Measurements from ENCODE around the gene SNTG2. TPM values are rescaled to one million over a fixed set of nuclear protein-coding genes. Genes with fewer than 3 reads are reported as not detected.

Gene SNTG2
- total RNA-seq, 1 donor from 2014 or later: 23.2 TPM

DNA sequence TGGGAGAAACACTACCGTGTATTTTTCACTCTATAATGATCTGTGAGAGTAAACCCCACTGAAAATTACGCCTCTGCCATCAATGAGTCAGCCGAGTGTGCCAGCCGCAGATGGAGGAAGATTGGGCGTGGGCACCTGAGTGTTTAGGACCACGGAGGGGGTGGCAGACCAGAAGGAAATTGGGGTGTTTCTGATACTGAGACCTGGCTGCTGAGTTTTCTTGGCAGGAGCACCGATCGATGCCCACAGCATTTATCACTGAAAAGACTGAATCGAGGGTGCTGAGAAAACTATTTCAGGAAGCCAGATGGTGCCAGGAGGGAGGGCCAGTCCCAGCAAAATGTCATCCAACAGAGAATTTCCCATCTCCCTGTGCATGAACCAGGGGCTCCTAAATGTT, 370.7 kb downstream of the SNTG2 start:
- TF ChIP-seq, protein P1, sequence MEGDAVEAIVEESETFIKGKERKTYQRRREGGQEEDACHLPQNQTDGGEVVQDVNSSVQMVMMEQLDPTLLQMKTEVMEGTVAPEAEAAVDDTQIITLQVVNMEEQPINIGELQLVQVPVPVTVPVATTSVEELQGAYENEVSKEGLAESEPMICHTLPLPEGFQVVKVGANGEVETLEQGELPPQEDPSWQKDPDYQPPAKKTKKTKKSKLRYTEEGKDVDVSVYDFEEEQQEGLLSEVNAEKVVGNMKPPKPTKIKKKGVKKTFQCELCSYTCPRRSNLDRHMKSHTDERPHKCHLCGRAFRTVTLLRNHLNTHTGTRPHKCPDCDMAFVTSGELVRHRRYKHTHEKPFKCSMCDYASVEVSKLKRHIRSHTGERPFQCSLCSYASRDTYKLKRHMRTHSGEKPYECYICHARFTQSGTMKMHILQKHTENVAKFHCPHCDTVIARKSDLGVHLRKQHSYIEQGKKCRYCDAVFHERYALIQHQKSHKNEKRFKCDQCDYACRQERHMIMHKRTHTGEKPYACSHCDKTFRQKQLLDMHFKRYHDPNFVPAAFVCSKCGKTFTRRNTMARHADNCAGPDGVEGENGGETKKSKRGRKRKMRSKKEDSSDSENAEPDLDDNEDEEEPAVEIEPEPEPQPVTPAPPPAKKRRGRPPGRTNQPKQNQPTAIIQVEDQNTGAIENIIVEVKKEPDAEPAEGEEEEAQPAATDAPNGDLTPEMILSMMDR (IDR thresholded peaks at IDR 0.05; ENCODE audit: unreplicated experiment): no peak
- H3K4me3 Mint-ChIP-seq (ENCODE audit: unreplicated experiment): no peak overlapping the region
- peaks cover 4% of the 10 kb centered on the region for H3K36me3 Mint-ChIP-seq (ENCODE audit: low read depth, unreplicated experiment)
- DNase-seq (ENCODE audit: low spot score): no peak
- no peak overlapping the region for H3K27ac Mint-ChIP-seq (ENCODE audit: unreplicated experiment)
- peaks cover 2% of the 10 kb centered on the region for H3K27me3 Mint-ChIP-seq (ENCODE audit: unreplicated experiment)
- peaks cover under 1% of the 10 kb centered on the region for H3K4me1 Mint-ChIP-seq (ENCODE audit: unreplicated experiment)
- H3K9me3 Mint-ChIP-seq (ENCODE audit: unreplicated experiment): no peaks in the 10 kb centered on the region

DNA sequence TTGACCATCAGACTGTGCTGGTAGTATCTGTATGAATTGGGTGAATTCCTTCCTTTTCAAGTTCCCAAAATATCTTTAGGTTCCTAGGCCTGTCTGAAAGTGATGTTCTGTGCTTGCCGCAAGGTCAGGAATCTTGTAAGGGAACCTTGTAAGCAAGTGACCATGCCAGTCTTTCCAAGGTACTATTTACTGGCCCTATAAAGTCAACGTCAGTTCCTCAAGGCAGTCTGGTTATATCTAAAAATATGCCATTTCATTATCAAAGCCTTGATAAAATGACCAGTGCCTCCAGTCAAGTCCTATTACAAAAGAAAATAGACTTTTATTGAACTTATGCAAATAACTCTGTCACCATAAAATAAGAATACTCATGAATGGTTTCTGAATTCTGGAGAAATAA, 374.2 kb downstream of the SNTG2 start:
- peaks cover 4% of the 10 kb centered on the region for H3K36me3 Mint-ChIP-seq (ENCODE audit: low read depth, unreplicated experiment)
- H3K27ac Mint-ChIP-seq (ENCODE audit: unreplicated experiment): no peak overlapping the region
- no peak for DNase-seq (ENCODE audit: low spot score)
- no peak overlapping the region for H3K4me3 Mint-ChIP-seq (ENCODE audit: unreplicated experiment)
- H3K4me1 Mint-ChIP-seq (ENCODE audit: unreplicated experiment): peaks cover 12% of the 10 kb centered on the region
- H3K27me3 Mint-ChIP-seq (ENCODE audit: unreplicated experiment): peaks cover 2% of the 10 kb centered on the region
- TF ChIP-seq, protein P1 (IDR thresholded peaks at IDR 0.05; ENCODE audit: unreplicated experiment): no peak
- no peaks in the 10 kb centered on the region for H3K9me3 Mint-ChIP-seq (ENCODE audit: unreplicated experiment)

DNA sequence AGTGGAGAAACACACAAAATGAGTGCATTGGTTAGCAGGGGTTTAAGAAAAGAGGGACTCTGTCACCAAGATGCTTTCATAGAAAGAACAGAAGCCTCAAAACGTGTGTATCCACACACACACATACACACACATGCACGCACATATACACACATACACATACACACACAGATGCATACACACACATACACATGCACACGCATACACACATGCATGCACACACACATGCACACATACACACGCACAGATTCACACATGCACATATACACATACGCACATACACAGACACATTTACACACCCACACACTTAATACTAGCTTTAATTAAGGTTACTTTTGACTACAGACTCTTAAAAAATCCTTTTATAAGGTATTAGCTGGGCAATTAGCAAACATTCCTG, 378.0 kb downstream of the SNTG2 start:
- Mint-ChIP-seq H3K27me3 (ENCODE audit: unreplicated experiment) (peaks cover 1% of the 10 kb centered on the region), H3K9me3 (ENCODE audit: unreplicated experiment) (no peaks in the 10 kb centered on the region), H3K4me1 (ENCODE audit: unreplicated experiment) (peaks cover 13% of the 10 kb centered on the region), H3K27ac (ENCODE audit: unreplicated experiment) (no peak overlapping the region), H3K36me3 (ENCODE audit: low read depth, unreplicated experiment) (no peaks in the 10 kb centered on the region), H3K4me3 (ENCODE audit: unreplicated experiment) (no peak overlapping the region)
- no peak for DNase-seq (ENCODE audit: low spot score)
- TF ChIP-seq, protein P1 (IDR thresholded peaks at IDR 0.05; ENCODE audit: unreplicated experiment): no peak

DNA sequence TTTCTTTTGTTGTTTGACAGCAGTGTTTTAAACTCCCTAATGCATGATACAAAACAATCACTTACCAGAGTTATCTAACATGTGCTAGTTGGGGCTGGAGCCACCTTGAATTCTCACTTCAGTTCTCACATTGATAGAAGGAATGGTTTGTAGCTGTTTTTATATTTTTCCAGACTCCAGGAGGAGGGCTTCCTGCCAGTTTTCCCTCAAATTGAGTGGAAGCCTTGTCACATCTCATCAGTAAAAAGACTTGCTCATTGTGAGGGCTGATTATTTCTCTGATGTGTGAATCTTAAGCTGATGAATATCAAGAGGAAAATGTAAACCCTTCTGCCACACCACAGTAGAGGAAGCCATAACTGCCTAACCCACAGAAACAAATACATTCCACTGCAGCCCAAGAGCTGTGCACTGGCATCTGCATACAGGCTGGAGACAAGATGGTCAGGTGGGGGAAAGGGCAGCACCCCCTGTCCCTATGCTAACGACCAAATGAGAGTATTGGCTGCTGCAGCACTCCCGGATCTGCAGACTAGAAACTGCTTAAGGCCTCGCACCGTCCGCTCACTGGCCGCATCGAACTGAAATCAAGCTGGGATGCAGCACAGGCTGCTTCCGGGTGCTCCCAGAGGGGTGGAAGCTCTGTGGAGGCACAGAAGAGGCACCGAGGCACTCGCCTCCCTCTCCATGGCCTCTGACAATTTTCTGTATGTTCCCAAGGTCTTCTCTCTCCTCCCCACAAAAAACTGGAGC, 388.9 kb downstream of the SNTG2 start:
- Mint-ChIP-seq H3K36me3 (ENCODE audit: low read depth, unreplicated experiment) (no peaks in the 10 kb centered on the region), H3K9me3 (ENCODE audit: unreplicated experiment) (no peaks in the 10 kb centered on the region), H3K27ac (ENCODE audit: unreplicated experiment) (no peak overlapping the region), H3K27me3 (ENCODE audit: unreplicated experiment) (no peaks in the 10 kb centered on the region), H3K4me1 (ENCODE audit: unreplicated experiment) (no peaks in the 10 kb centered on the region), H3K4me3 (ENCODE audit: unreplicated experiment) (no peak overlapping the region)
- TF ChIP-seq, protein P1 (IDR thresholded peaks at IDR 0.05; ENCODE audit: unreplicated experiment): no peak
- DNase-seq (ENCODE audit: low spot score): no peak

DNA sequence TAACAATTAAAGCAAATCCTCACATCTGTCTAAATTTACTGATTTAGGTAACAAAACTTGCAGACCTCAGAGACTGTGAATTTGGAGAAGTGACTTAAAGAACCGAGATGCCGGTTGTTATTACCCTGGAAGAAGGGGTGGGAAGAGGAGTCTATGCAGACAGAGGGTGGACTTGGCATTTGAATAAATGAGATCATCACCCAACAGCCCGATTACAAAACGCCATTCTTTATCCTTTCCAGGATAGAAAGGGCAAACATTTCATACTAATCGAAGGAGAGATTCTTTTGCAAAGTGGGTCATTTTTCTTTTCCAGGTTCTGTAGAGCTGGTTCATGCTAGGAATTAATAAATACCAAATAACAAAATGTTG, 389.5 kb downstream of the SNTG2 start:
- DNase-seq (ENCODE audit: low spot score): no peak
- Mint-ChIP-seq H3K36me3 (ENCODE audit: low read depth, unreplicated experiment) (no peaks in the 10 kb centered on the region), H3K4me1 (ENCODE audit: unreplicated experiment) (no peaks in the 10 kb centered on the region), H3K27me3 (ENCODE audit: unreplicated experiment) (no peaks in the 10 kb centered on the region), H3K4me3 (ENCODE audit: unreplicated experiment) (no peak overlapping the region), H3K9me3 (ENCODE audit: unreplicated experiment) (no peaks in the 10 kb centered on the region), H3K27ac (ENCODE audit: unreplicated experiment) (no peak overlapping the region)
- TF ChIP-seq, protein P1 (IDR thresholded peaks at IDR 0.05; ENCODE audit: unreplicated experiment): no peak

Measured in endothelial cell (in vitro differentiated cells).